OCI-LY1 (cell line): ENCODE results near the gene ABTB2.

Experiments used
- CTCF ChIP-seq: fragments of 200-600 bp; sonication (generic), shearing (Covaris generic); IDR thresholded peaks from 2 replicates; pipeline ENCODE4 v1.5.1; 2017; ENCODE audit warnings: mild to moderate bottlenecking, antibody characterized with exemption, low read length, moderate library complexity, mixed read lengths
- EZH2 ChIP-seq: fragments of 200-600 bp; sonication (generic), shearing (Covaris generic); IDR thresholded peaks from 2 replicates; pipeline ENCODE4 v1.8.0; 2017; ENCODE audit warnings: borderline replicate concordance, mixed run types, mild to moderate bottlenecking, antibody characterized with exemption, low read length, moderate library complexity, mixed read lengths

- TF ChIP-seq CTCF (no peak), EZH2 (no peak)
Observed at GRCh38 chr11:34147581-34147980, 210.2 kb downstream of the ABTB2 start.
